ENCODE results near the gene COL5A1.

GRCh38 chr9:134823623-134824022 lies 182.0 kb downstream of the COL5A1 start:
- TF ChIP-seq EZH2 (IDR thresholded peaks at IDR 0.05) (no peak), POLR2AphosphoS5 (IDR thresholded peaks at IDR 0.05; ENCODE audit: borderline replicate concordance, low read depth, low read length) (no peak)

Measured in SK-N-MC (cell line).